CD4-positive, alpha-beta T cell treated with Interleukin-15 for 4 hours (primary cell): ENCODE data around the gene TNKS1BP1.
"Not testable (repeated sequence)": the region's sequence is repeated elsewhere in the genome, so short reads cannot be mapped to it uniquely, and the experiment has no call there.

ENCODE experiments used
- DNase-seq: peaks from one replicate; pipeline ENCODE4 v3.0.0-alpha.2; 2020; ENCODE audit warnings: low spot score

TNKS1BP1 gene

GRCh38 chr11:57287884-57288283 is 36.9 kb downstream of the TNKS1BP1 start:
- DNase-seq, result no peak

- no peak for DNase-seq
Observed at GRCh38 chr11:57283231-57283990, 41.3 kb downstream of the TNKS1BP1 start.

DNA sequence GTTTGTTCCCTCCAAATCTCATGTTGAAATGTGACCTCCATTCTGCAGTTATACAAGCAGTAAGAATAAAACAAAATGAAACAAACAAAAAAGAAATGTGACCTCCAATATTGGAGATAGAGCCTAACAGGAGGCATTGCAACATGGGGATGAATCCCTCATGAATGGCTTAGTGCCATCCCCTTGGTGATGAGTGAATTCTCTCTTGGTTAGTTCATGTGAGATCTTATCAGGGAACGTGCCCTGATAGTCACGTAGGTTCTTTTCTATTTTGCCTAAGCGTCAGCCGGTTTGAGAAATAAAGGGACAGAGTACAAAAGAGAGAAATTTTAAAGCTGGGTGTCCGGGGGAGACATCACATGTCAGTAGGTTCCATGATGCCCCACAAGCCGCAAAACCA is 43.2 kb downstream of the TNKS1BP1 start:
- DNase-seq, result not testable (repeated sequence)

DNA sequence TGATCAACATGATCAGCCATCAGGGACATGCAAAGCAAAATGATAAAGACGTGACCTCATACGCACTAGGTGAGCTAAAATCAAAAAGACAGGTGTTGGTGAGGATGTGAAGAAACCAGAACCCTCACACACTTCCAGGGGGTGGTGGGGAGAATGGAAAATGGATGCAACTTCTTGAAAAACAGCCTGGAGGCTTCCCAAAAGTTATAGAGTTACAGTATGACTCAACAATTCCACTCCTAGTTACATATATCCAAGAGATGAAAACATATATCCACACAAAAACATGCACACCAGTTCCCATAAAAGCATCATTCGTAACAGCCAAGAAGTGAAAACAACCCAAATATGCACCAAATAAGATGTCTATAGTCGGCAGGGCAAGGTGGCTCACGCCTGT is 45.6 kb downstream of the TNKS1BP1 start:
- DNase-seq, result no peak

- no peak for DNase-seq
Observed at GRCh38 chr11:57278721-57279095, 46.0 kb downstream of the TNKS1BP1 start.

DNA sequence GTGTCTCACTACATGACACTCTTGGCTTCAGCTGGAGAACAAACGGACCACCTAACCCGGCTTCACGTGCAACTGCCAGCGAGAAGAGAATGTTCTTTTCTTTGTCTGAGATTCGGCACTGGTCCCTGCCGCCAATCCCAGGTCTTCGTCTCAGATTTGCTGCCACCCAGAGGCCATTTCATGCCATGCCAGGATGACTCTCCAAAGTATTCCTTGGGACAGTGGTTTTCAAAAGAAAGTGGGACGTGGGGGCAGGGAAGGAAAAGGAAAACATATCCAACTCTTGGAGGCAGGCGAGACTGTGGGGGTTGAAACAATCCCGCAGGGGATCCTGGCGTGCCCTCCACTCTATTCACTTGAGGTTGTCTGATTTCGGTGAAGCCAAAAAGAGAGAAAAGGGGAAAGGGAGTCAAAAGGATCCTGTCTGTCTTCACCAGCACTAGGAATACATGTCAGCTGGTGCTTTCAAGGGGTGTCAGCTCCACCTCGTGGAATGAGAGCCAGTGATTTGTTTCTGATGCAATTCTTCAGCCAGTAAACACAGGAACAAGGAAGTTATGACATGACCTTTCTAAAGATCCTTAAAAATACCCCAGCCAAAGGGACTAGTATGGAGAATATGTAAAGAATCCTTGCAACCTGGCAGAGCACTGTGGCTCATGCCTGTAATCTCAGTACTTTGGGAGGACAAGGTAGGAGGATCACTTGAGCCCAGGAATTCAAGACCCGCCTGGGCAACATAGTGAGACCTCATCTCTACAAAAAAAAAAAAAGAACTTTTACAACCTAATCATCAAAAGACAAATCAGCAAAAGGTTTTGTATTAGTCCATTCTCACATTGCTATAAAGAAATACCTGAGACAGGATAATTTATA is 46.7 kb downstream of the TNKS1BP1 start:
- DNase-seq, result peak; percentile 11

- no peak for DNase-seq
Observed at GRCh38 chr11:57276971-57277675, 47.6 kb downstream of the TNKS1BP1 start.

GRCh38 chr11:57276169-57276970 is 48.4 kb downstream of the TNKS1BP1 start:
- no peak for DNase-seq

- DNase-seq, result no peak
Observed at GRCh38 chr11:57275582-57275981, 49.2 kb downstream of the TNKS1BP1 start.

DNA sequence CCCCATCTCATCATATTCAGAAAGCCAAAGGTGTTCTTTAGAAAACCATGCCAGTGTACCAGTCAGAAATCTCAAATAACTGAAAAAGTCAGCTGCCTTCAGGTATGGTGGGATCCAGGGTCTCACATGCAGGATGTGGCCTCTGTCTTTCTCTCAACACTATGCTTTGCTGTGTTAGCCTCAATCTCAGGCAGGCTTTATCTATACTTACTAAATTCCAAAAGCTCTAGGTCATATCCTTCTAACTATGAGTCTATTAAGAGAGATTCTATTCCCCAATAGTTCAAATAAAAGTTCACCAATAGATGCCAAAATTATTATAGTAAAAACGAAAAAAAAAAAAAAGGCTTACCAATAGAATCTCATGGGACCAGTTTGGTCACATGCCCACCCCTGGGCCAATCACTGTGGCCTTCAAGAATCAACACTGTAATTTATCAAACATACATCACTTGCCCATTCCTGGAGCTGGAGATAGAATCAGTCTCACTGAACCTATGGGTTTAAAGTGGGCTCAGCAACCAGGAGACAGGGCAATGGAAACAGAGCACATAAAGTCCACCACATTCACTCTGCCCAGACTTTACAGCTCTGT is 49.8 kb downstream of the TNKS1BP1 start:
- no peak for DNase-seq

DNA sequence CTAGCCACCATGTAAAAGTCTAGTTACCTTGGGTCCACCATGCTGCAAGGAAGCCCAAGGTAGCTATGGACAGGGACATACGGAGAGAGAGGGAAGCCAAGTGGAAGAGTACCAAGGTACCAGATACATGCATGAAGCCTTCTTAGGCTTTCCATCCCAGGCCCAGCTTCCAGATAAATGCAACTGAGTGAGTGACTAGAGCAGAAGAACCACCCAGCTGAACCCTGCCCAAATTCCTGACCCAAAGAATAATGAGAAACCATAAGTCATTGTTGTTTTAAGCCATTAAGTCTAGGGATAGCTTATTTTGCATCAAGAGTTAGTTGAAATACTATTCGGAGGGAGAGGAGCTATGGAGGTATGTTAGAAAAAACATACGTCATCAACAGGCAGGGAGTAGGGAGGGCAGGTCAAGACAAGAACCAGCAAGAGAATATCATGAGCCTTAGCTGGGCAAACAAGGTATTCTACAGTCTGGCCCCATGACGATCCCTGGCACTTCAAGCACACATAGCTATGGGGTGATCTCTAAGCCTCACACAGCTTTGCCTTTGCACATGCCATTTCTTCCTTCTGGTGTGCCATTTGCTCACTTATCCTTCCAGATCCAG is 51.2 kb downstream of the TNKS1BP1 start:
- no peak for DNase-seq

GRCh38 chr11:57269571-57270021 is 55.2 kb downstream of the TNKS1BP1 start:
- DNase-seq, result no peak

DNA sequence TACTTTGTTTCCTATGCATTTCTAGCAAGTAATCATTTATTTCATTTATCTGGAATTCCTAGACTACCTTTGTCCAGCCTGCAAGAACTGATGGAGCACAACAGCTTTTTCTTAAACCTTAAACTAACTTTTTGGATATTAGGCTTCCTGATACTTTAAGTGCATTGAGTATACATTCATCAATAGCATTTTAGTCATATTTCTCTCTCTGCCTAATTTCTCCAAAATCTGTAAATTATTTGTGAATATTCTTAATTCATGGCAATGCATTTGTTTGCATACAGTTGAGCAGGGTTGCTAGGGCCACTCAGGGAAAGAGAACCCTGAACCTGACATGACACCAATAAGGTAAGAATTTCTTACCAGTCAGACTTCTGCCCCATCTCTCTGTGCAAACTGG is 58.6 kb downstream of the TNKS1BP1 start:
- no peak for DNase-seq

DNA sequence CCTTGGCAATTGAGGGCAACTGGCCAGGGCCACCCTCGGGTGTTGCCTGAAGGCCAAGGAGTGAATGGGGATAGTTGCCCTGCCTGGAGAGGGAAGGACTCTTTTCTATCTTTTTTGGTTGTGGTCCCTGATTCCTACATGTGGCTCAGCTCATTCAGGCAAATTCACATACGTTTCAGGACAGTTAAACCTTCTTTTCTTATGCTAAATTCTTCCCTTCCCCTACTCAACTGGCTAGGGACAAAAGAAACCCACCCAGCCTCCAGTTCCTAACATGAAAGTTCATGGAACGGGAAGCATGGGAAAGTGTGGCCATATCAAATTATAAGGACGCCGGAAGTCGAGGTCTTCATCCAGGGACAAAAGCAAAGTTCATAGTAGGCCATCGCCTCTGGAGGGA is 61.4 kb downstream of the TNKS1BP1 start:
- DNase-seq, result no peak

GRCh38 chr11:57262157-57262556 is 62.6 kb downstream of the TNKS1BP1 start:
- no peak for DNase-seq

- DNase-seq, result no peak
Observed at GRCh38 chr11:57260937-57261783, 63.6 kb downstream of the TNKS1BP1 start.

DNA sequence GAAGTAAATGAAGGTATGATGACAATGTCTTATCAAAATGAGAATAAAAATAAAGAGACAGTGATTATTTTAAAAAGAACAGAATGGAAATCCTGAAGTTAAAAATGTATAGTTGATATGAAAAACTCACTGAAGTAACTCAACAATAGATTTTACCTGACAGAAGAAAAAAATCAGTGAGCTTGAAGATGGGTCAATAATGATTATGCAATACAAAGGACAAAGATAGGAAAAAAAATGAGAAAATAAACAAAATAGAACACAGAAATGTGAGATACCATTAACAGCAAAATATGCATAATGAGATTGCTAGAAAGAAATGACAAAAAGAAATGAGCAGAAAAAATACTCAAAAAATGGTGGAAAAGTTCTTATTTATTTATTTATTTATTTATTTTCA is 68.6 kb downstream of the TNKS1BP1 start:
- no peak for DNase-seq

- DNase-seq, result no peak
Observed at GRCh38 chr11:57255618-57256017, 69.1 kb downstream of the TNKS1BP1 start.

DNA sequence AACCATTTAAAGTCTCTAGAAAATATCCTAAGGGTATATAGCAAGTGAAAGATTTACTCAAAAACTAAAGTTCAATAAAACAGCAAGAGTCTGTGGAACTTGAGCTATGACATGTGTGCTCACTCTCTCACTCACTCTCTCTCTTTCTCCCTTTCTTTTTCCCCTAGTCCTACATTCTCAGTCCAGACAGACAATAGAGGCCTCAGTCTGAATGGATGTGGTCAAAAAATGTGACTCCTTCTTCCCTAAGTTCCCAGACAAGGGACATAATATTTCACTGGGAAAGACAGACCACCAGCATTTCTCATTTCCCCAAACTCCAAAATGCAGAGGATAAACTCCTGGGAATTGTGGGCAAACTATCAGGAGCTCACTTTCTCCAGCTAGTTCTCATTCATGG is 70.1 kb downstream of the TNKS1BP1 start:
- DNase-seq, result no peak

- no peak for DNase-seq
Observed at GRCh38 chr11:57251491-57252104, 73.2 kb downstream of the TNKS1BP1 start.
